Central memory CD8-positive, alpha-beta T cell (primary cell): ENCODE results near the gene ANKRD53.
A peak's percentile ranks its signal among the peaks of the same experiment; 100 is the strongest.

ENCODE experiments used
- ATAC-seq: fragments of 150-1000 bp; cut with Tn5 transposase; replicated peaks from 2 replicates; pipeline ENCODE4 v1.10.0; 2022; ENCODE audit warnings: mild to moderate bottlenecking, moderate FRiP score, moderate number of reproducible peaks; ENCODE audit not compliant: poor library complexity, severe bottlenecking; ENCODE audit errors: extremely low read depth
- DNase-seq, 2 donors: peaks; one replicate each; pipeline ENCODE4 v3.0.0; 2021; ENCODE audit warnings: low spot score in 2 of 2
- H3K27ac Mint-ChIP-seq: one replicate; pipeline ENCODE4 v1.8.0; 2022; ENCODE audit warnings: low read depth, mild to moderate bottlenecking, moderate library complexity, mixed read lengths
- H3K27me3 Mint-ChIP-seq: one replicate; pipeline ENCODE4 v1.8.0; 2022; ENCODE audit warnings: mixed read lengths
- H3K36me3 Mint-ChIP-seq: one replicate; pipeline ENCODE4 v1.8.0; 2022; ENCODE audit warnings: mild to moderate bottlenecking, moderate library complexity, mixed read lengths; ENCODE audit not compliant: insufficient read depth
- H3K4me1 Mint-ChIP-seq: one replicate; pipeline ENCODE4 v1.8.0; 2022; ENCODE audit warnings: mixed read lengths
- H3K4me3 Mint-ChIP-seq: one replicate; pipeline ENCODE4 v1.8.0; 2022; ENCODE audit warnings: mild to moderate bottlenecking, moderate library complexity, mixed read lengths
- H3K9me3 Mint-ChIP-seq: one replicate; pipeline ENCODE4 v1.8.0; 2022; ENCODE audit warnings: mixed read lengths

Gene ANKRD53

DNA sequence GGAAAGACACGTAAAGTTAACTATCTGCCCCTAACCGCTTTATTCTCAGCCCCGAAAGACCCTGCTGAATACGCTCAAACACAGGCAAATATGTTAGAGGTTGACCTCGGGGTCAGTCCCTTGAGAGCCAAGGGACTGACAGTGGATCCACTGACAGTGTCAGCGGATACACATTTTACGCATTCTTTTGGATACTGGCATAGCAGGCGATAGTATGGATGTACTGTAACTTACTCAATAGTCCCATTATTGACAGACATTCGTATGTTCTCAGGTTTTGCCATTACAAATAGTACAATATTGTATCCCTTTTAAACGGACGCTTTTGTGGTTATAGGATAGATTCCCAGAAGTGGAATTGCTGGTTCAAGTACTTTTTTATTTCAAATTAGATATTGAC is 29.3 kb upstream of the ANKRD53 start:
- ATAC-seq (no peak), DNase-seq (no peak)
- Mint-ChIP-seq H3K4me3 (no peak overlapping the region), H3K36me3 (peaks cover 2% of the 10 kb centered on the region), H3K9me3 (no peaks in the 10 kb centered on the region), H3K4me1 (peaks cover 15% of the 10 kb centered on the region), H3K27ac (no peak overlapping the region), H3K27me3 (peaks cover 33% of the 10 kb centered on the region)

DNA sequence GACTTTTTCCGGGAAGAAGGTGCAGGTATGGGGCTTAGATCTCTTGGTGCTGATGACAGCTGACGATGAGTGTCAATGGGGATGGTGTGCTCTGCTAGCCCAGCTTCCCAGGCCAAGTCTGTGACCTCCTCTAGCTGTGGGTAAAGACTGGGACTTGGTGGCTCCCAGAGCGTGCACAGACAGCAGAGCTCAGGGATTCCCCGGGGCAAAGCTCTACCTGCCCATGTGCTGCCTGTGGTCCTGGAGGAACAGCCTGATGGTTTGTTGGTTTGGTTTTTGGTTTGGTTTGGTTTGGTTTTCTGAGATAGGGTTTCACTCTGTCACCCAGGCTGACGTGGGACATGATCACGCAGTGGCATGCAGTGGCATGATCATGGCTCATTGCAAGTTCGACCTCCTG is 23.5 kb upstream of the ANKRD53 start:
- peak in 1 of 2 donors; percentile 6 for DNase-seq
- Mint-ChIP-seq H3K36me3 (no peaks in the 10 kb centered on the region), H3K4me1 (peaks cover 11% of the 10 kb centered on the region), H3K4me3 (no peak overlapping the region), H3K9me3 (no peaks in the 10 kb centered on the region), H3K27me3 (peaks cover 52% of the 10 kb centered on the region), H3K27ac (no peak overlapping the region)
- ATAC-seq, result no peak

DNA sequence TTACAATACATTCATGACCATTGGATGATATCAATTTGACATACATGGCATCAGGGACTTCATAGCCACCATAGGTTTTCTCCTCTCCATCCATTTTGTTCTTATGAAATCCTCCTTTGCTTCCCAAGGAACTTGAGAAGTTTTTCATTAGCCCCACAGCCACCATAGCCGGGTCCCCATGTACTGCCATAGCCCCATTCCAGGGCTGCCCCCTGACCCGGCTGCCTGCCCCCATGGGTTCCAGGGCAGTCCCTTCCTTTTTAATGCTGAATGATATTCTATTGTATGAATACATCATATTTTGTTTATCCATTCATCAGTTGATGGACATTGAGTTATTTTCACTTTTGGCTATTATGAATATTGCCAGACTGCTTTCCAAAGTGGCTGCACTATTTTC is 22.3 kb upstream of the ANKRD53 start:
- Mint-ChIP-seq H3K27me3 (peaks cover 59% of the 10 kb centered on the region), H3K9me3 (no peaks in the 10 kb centered on the region), H3K4me3 (no peak overlapping the region), H3K27ac (no peak overlapping the region), H3K36me3 (no peaks in the 10 kb centered on the region), H3K4me1 (peaks cover 11% of the 10 kb centered on the region)
- DNase-seq (no peak), ATAC-seq (no peak)

DNA sequence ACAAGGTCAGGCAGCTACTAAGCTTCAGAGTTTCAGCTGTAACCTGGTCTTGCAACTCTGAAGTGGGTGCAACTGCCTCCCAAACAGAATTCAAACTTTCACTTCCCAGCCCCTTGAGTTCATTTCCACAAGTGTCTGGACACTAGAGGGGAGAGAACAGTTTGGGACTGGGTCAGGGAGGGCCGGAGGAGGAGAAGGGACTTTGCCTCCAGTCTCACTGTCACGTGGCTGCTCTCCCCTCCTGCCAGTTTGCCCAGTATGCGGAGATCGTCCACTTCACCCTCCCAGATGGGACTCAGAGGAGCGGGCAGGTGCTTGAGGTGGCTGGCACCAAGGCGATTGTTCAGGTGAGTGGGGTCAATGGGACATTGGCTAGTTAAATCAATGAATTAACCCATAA is 20.6 kb upstream of the ANKRD53 start:
- Mint-ChIP-seq H3K27ac (no peak overlapping the region), H3K36me3 (no peaks in the 10 kb centered on the region), H3K4me3 (no peak overlapping the region), H3K27me3 (peaks cover 75% of the 10 kb centered on the region), H3K4me1 (peaks cover 11% of the 10 kb centered on the region), H3K9me3 (no peaks in the 10 kb centered on the region)
- ATAC-seq (no peak), DNase-seq (no peak)

DNA sequence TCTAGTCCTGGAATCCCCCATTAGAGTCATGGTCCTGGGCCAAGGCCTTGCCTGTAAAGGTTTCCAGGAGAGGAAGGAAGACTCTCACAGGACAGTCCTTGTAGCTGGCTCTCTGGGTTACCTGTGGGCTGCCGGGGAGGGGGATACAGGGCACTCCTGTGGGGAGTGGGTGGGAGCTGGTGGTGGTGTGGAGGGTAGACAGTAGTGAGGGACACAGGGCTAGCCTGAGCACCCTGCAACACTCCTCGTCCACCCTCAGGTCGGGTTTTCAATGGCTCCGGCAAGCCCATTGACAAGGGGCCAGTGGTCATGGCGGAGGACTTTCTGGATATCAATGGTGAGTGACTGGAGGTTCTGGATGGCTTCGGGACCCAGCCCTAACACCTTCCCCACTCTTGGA is 19.7 kb upstream of the ANKRD53 start:
- no peak for ATAC-seq
- Mint-ChIP-seq H3K36me3 (no peaks in the 10 kb centered on the region), H3K4me3 (no peak overlapping the region), H3K4me1 (peaks cover 11% of the 10 kb centered on the region), H3K9me3 (no peaks in the 10 kb centered on the region), H3K27me3 (peaks cover 77% of the 10 kb centered on the region), H3K27ac (no peak overlapping the region)
- peak; percentile 8 to 10 for DNase-seq

DNA sequence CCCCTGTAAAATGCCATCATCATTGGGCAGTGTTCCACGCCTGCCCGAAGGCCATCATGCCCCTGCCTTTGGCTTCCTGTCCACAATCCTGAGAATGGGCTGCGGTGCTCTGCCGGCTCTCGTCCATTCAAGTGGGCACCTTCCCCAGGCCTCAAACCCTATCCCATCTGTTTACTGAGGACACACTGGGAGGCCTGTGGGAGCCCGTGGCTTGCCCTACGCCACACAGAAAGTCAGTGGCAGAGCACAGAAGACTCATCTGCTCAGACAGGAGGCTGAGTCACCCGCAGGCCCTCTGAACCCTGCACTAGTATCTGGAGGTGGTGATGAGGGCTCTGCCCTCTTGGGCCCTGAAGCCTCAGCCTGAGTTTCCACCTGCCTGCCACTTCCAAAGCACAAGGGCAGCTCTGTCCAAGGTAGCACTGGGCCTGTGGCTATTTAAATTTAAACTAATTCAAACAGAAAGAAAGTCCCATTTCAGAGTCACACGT is 19.1 kb upstream of the ANKRD53 start:
- Mint-ChIP-seq H3K27me3 (peaks cover 72% of the 10 kb centered on the region), H3K36me3 (no peaks in the 10 kb centered on the region), H3K9me3 (no peaks in the 10 kb centered on the region), H3K4me1 (peaks cover 11% of the 10 kb centered on the region), H3K27ac (no peak overlapping the region), H3K4me3 (no peak overlapping the region)
- ATAC-seq, result no peak
- DNase-seq, result peak in 1 of 2 donors; percentile 4

DNA sequence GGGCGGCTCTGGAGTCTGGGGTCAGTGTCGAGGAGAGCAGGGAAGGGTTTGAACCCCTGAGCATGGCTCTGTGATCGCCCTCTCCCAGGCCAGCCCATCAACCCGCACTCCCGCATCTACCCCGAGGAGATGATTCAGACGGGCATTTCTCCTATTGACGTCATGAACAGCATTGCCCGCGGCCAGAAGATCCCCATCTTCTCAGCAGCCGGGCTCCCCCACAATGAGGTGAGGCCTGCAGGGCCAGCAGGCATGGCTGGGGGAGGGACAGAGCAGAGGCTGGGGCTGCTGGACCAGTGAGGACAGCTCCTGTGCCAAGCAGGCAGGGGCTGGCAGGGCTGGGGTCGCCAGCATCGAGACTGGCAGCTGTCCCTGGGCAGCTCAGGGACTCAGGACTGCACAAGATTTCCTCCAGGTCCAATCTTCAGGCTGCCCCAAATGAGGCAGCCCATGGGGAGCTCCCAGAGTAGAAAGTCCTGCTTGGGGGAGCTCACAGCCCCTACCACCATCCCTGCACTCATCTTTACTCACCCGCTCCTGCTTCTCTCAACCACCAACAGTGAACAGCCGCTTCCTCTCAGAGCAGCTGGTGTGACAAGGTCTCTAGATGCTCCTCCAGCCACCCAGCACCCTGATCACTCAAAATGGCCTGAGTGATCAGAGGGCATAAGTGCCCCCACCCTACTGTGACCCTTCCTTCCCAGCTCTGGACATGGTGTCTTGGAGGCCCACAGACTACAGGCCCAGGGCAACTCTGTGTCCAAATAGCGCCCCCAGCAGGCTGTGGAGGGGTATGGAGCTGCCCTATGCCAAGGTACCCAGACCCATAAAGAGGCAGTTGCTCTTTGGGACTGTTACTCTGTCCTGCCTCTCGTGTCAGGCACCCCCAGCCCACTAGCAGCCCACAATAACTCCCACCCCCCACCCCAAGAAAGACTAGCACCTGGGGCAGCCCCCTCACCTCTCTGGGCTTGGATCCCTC is 18.3 kb upstream of the ANKRD53 start:
- Mint-ChIP-seq H3K4me1 (peaks cover 18% of the 10 kb centered on the region), H3K4me3 (no peak overlapping the region), H3K9me3 (no peaks in the 10 kb centered on the region), H3K27ac (no peak overlapping the region), H3K36me3 (peaks cover 2% of the 10 kb centered on the region), H3K27me3 (peaks cover 72% of the 10 kb centered on the region)
- ATAC-seq, result no peak
- DNase-seq, result peak; percentile 11 to 14

DNA sequence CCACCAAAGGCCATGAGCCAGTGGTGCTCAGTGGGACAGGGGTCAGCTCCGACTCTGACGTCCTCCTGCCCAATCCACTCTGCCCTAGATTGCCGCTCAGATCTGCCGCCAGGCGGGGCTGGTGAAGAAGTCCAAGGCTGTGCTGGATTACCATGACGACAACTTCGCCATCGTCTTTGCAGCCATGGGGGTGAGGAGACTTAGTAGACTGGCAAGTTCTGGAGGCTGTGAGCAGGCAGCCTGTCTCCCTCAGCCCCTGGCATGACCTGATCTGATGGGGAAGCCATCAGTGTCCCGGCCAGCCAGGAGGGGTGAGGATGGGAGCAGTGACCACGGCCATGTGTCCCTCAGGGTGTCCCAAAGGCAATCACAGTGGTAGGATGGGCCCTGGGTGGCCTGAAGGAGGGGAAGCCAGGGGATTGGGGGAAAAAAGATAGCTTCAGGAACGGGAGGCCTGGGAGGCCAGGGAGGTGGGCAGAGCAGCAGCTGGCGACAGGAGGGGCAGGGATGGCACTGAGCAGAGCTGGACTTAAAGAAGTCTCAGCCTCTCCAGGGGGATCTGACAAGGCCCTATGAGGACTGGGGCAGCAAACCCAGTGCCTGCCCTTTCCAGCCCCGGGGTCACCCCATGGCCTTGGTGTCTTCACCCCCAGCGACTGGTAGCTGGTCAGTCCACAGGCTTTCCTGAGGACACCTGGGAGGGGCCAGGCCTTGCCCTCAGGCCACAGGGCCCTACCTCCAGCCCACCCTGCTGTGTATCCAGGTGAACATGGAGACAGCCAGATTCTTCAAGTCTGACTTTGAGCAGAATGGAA is 17.4 kb upstream of the ANKRD53 start:
- Mint-ChIP-seq H3K4me1 (peaks cover 20% of the 10 kb centered on the region), H3K36me3 (peaks cover 2% of the 10 kb centered on the region), H3K27me3 (peaks cover 64% of the 10 kb centered on the region), H3K27ac (no peak overlapping the region), H3K9me3 (no peaks in the 10 kb centered on the region), H3K4me3 (no peak overlapping the region)
- ATAC-seq (no peak), DNase-seq (peak; percentile 6 to 12)

DNA sequence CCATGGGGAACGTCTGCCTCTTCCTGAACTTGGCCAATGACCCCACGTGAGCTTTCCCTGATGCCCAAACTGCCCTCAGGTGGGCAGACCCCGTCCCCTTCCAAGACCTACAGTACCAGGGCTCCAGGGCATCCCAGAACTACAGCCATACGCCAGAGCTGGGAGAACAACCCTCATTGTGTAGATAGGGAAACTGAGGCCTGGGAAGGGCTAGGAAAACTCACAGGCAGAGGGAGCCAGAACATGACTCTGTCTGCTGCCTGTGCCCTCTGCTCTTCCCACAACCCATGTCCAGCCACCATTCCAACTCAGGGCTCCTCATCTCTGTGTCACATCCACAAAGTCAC is 16.8 kb upstream of the ANKRD53 start:
- no peak overlapping the region for H3K4me3 Mint-ChIP-seq
- H3K27ac Mint-ChIP-seq, result no peak overlapping the region

DNA sequence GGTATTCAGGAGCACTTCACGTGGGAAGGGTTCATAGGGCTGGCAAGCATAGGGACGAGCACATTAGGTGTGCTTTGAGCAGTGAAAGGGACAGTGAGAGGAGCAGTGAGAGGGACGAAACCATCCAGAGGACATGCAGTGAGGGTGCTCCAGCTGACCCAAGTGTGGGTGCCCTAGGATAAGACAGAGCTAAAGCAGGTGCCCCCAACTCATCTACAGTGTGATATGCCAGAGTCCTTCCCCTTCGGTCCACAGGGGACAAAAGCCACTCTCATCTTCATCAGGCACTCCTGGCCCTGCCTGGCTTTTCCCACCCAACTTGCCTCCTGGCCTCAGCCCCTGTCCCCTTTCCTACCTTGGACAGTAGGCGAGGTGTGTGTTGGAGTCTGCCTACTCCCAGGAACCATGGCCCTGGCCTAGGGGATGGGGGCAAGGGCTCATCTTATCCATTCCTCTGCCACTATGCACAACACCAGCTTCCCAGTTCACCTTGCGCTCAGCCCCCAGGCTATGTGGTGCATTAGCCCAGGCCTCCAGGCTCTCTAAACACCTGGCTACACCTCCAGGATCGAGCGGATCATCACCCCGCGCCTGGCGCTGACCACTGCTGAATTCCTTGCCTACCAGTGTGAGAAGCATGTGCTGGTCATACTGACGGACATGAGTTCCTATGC is 16.1 kb upstream of the ANKRD53 start:
- DNase-seq (peak; percentile 6 to 8), ATAC-seq (no peak)
- Mint-ChIP-seq H3K4me3 (no peak overlapping the region), H3K36me3 (peaks cover 2% of the 10 kb centered on the region), H3K27me3 (peaks cover 51% of the 10 kb centered on the region), H3K9me3 (no peaks in the 10 kb centered on the region), H3K27ac (no peak overlapping the region), H3K4me1 (peaks cover 20% of the 10 kb centered on the region)

More for the DNA sequence above, 16.8 kb upstream of the ANKRD53 start:
- ATAC-seq, result no peak
- peaks cover 2% of the 10 kb centered on the region for H3K36me3 Mint-ChIP-seq
- peaks cover 58% of the 10 kb centered on the region for H3K27me3 Mint-ChIP-seq
- H3K4me1 Mint-ChIP-seq, result peaks cover 20% of the 10 kb centered on the region
- DNase-seq, result peak in 1 of 2 donors; percentile 6
- no peaks in the 10 kb centered on the region for H3K9me3 Mint-ChIP-seq

DNA sequence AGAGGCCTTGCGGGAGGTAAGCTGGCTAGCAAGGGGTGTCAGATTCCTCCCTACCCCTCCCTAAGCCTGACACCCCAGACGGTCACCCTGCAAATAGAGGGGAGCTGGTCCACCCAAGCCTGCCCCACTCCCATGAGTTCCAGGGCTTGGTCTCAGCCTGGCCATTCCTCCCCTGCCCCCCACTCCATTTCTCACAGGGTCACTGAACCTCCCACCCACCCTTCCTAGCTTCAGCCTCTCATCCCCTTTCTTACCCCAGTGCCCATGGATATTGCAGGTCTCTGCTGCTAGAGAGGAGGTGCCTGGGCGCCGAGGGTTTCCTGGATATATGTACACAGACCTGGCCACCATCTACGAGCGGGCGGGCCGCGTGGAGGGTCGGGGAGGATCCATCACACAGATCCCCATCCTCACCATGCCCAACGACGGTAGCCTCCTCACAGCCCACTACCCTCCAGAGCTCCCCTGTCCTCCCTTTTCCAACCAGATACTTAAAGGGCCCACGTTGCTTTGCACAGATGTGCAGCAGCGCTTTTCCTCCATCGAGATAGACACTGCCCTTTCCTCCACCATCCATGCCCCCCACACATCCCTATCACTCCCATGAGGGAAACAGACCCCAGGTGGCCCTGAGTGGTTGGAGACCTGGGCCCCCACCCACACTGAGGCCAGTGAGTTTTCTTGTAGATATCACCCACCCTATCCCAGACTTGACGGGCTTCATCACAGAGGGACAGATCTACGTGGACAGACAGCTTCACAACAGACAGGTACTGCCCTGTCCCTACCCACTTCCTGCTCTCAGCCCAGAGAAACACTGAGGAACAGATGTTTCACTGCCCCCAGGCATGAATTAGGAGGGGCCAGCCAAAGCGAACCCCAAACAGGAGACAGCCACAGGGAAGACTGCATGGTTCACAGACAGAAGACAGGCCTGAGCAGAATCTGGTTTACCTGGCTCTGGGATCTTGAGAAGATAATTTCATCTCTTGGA is 15.2 kb upstream of the ANKRD53 start:
- H3K9me3 Mint-ChIP-seq, result no peaks in the 10 kb centered on the region
- DNase-seq, result peak in 1 of 2 donors; percentile 8
- no peak for ATAC-seq
- peaks cover 14% of the 10 kb centered on the region for H3K4me1 Mint-ChIP-seq
- H3K36me3 Mint-ChIP-seq, result peaks cover 2% of the 10 kb centered on the region
- peaks cover 43% of the 10 kb centered on the region for H3K27me3 Mint-ChIP-seq
- H3K4me3 Mint-ChIP-seq, result no peak overlapping the region
- no peak overlapping the region for H3K27ac Mint-ChIP-seq
